PC-9 (cell line): ENCODE results near the gene TEPSIN. TPM values are rescaled to one million over a fixed set of nuclear protein-coding genes. Genes with fewer than 3 reads are reported as not detected.

Source experiments
- BruUV-seq: library from RNA; stranded (reverse); fragments of 400-500 nt; replicated peaks from 2 replicates; lab custom pipeline; 2021; lab: Mats Ljungman, UMichigan
- CTCF ChIA-PET: fragments of 300-600 bp; sonication (Branson Sonifier 250); formaldehyde crosslinking; loops from one replicate; lab custom pipeline; 2022; ENCODE audit warnings: antibody characterized with exemption; lab: Charles Lee
- POLR2A ChIA-PET: fragments of 300-600 bp; sonication (Branson Sonifier 250); formaldehyde crosslinking; loops from one replicate; lab custom pipeline; 2022; ENCODE audit warnings: antibody characterized with exemption; ENCODE audit not compliant: unreplicated experiment; lab: Charles Lee
- DNase-seq, 2 experiments: peaks; one replicate each; pipeline versions ENCODE4 v3.0.0 to v3.0.0-alpha.2; 2015 to 2022; ENCODE audit warnings: mixed read lengths in 1 of 2
- H2AFZ ChIP-seq: fragments of 200-600 bp; sonication (generic); 2 replicates; pipeline ENCODE4 v1.8.1; 2017; ENCODE audit warnings: antibody characterized with exemption
- H3F3A ChIP-seq: fragments of 200-600 bp; sonication (generic); 2 replicates; pipeline ENCODE4 v1.8.1; 2017; ENCODE audit warnings: antibody characterized with exemption, mild to moderate bottlenecking, low read depth; ENCODE audit not compliant: insufficient read depth
- H3K27ac ChIP-seq: fragments of 200-600 bp; sonication (generic); 2 replicates; pipeline ENCODE4 v1.6.1; 2016; ENCODE audit warnings: mixed run types
- H3K27me3 ChIP-seq: fragments of 200-600 bp; sonication (generic); 2 replicates; pipeline ENCODE4 v1.6.1; 2016; ENCODE audit warnings: low read depth, mixed run types; ENCODE audit not compliant: insufficient read depth
- H3K36me3 ChIP-seq: fragments of 200-600 bp; sonication (generic); 2 replicates; pipeline ENCODE4 v1.6.1; 2016; ENCODE audit warnings: low read depth, mixed run types
- H3K4me1 ChIP-seq: fragments of 200-600 bp; sonication (generic); replicated peaks from 2 replicates; pipeline ENCODE4 v1.6.1; 2016; ENCODE audit warnings: mixed run types; ENCODE audit not compliant: insufficient read depth
- H3K4me2 ChIP-seq: fragments of 200-600 bp; sonication (generic); 2 replicates; pipeline ENCODE4 v1.6.1; 2017; ENCODE audit warnings: mixed run types
- H3K4me3 ChIP-seq: fragments of 200-600 bp; sonication (generic); 2 replicates; pipeline ENCODE4 v1.6.1; 2016; ENCODE audit warnings: mixed run types
- H3K79me2 ChIP-seq: fragments of 200-600 bp; sonication (generic); 2 replicates; pipeline ENCODE4 v1.6.1; 2017; ENCODE audit warnings: low read depth, mixed run types
- H3K9me2 ChIP-seq: fragments of 200-600 bp; sonication (generic); 2 replicates; pipeline ENCODE4 v1.8.1; 2017; ENCODE audit warnings: mild to moderate bottlenecking; ENCODE audit not compliant: insufficient read depth
- H3K9me3 ChIP-seq: fragments of 200-600 bp; sonication (generic); 2 replicates; pipeline ENCODE4 v1.8.1; 2016; ENCODE audit warnings: low read depth; ENCODE audit not compliant: insufficient read depth
- H4K20me1 ChIP-seq: fragments of 200-600 bp; sonication (generic); 2 replicates; pipeline ENCODE4 v1.8.1; 2017; ENCODE audit not compliant: insufficient read depth
- CTCF ChIP-seq: fragments of 200-600 bp; sonication (generic); conservative IDR thresholded peaks from 2 replicates; pipeline ENCODE4 v1.6.1; 2017; ENCODE audit warnings: mixed run types, antibody characterized with exemption, mild to moderate bottlenecking, moderate library complexity
- EZH2 ChIP-seq: fragments of 200-600 bp; sonication (generic); IDR thresholded peaks from 2 replicates; pipeline ENCODE4 v1.8.0; 2017; ENCODE audit warnings: antibody characterized with exemption, low read depth
- intact Hi-C: fragments of 100-400 bp; cut with micrococcal nuclease; formaldehyde crosslinking; loops from one replicate; pipeline ENCODE4 v1.10.0; 2022; ENCODE audit not compliant: unreplicated experiment
- total RNA-seq: library from RNA; stranded (reverse); gene quantifications from 2 replicates; pipeline ENCODE4 v1.2.3, GENCODE V29; 2021

TEPSIN gene
- total RNA-seq, 1 experiment from 2014 or later: 35.0 TPM

GRCh38 chr17:81253358-81254131 lies 14.7 kb upstream of the TEPSIN start:
- no peak for TF ChIP-seq EZH2
- peak; percentile 79 for TF ChIP-seq CTCF
- H4K20me1 ChIP-seq: no peaks in the 10 kb centered on the region; the same call in 1 of the 2 replicates
- H3K79me2 ChIP-seq: no peaks in the 10 kb centered on the region
- H3K4me3 ChIP-seq: no peak overlapping the region
- no peaks in the 10 kb centered on the region for H3K27me3 ChIP-seq
- no TSS peak for BruUV-seq
- H3F3A ChIP-seq: no peaks in the 10 kb centered on the region; the same call in 1 of the 2 replicates
- no peak overlapping the region for H3K27ac ChIP-seq
- no peaks in the 10 kb centered on the region for H3K36me3 ChIP-seq
- no peaks in the 10 kb centered on the region for H3K9me2 ChIP-seq
- H3K4me2 ChIP-seq: no peak overlapping the region
- no peak overlapping the region for H2AFZ ChIP-seq
- peak in 1 of 2 experiments; percentile 51 for DNase-seq
- CTCF ChIA-PET: interaction anchor here (0.6 kb wide), 1 partner anchor 176 kb away, joined by 5 read pairs; no protein-coding TSS in a partner anchor
- intact Hi-C loops: loop anchor here (1.0 to 5.0 kb wide), 3 partner anchors 144 to 348 kb away; partner anchors contain the start of gene BAHCC1
- POLR2A ChIA-PET: interaction anchor here (0.6 kb wide), 1 partner anchor 262 kb away, joined by 3 read pairs; no protein-coding TSS in a partner anchor
- H3K4me1 ChIP-seq: no peaks in the 10 kb centered on the region
- H3K9me3 ChIP-seq: no peaks in the 10 kb centered on the region

- Histone ChIP-seq H3K4me2 (no peak overlapping the region), H3K27ac (no peak overlapping the region), H4K20me1 (no peaks in the 10 kb centered on the region), H3K79me2 (no peaks in the 10 kb centered on the region), H3F3A (no peaks in the 10 kb centered on the region; the same call in 1 of the 2 replicates), H3K27me3 (no peaks in the 10 kb centered on the region), H3K4me1 (no peaks in the 10 kb centered on the region), H3K9me2 (no peaks in the 10 kb centered on the region), H2AFZ (no peak overlapping the region), H3K9me3 (no peaks in the 10 kb centered on the region), H3K36me3 (no peaks in the 10 kb centered on the region), H3K4me3 (no peak overlapping the region)
- intact Hi-C loops: loop anchor here (1.0 to 5.0 kb wide), 3 partner anchors 144 to 348 kb away; partner anchors contain the start of gene BAHCC1
- CTCF ChIA-PET: interaction anchor here (0.6 kb wide), 1 partner anchor 176 kb away, joined by 5 read pairs; no protein-coding TSS in a partner anchor
- no TSS peak for BruUV-seq
- POLR2A ChIA-PET: interaction anchor here (0.6 to 0.7 kb wide), 2 partner anchors 259 to 262 kb away, joined by 3 to 6 read pairs; no protein-coding TSS in a partner anchor
- TF ChIP-seq CTCF (no peak), EZH2 (no peak)
- DNase-seq: no peak
Observed at GRCh38 chr17:81252987-81253329, 14.1 kb upstream of the TEPSIN start.

- intact Hi-C loops: loop anchor here (5.0 kb wide), 1 partner anchor 145 kb away; the partner anchor contains the start of gene BAHCC1
Observed at GRCh38 chr17:81252326-81252986, 13.6 kb upstream of the TEPSIN start.

More at GRCh38 chr17:81252326-81252986, 13.6 kb upstream of the TEPSIN start:
- no peaks in the 10 kb centered on the region; the same call in 1 of the 2 replicates for H3F3A ChIP-seq
- H3K4me1 ChIP-seq: no peaks in the 10 kb centered on the region
- no peaks in the 10 kb centered on the region for H3K36me3 ChIP-seq
- TF ChIP-seq EZH2: no peak
- no peak for TF ChIP-seq CTCF
- H3K9me2 ChIP-seq: no peaks in the 10 kb centered on the region
- H2AFZ ChIP-seq: no peak overlapping the region
- H4K20me1 ChIP-seq: no peaks in the 10 kb centered on the region
- no peaks in the 10 kb centered on the region for H3K9me3 ChIP-seq
- ChIA-PET POLR2A (interaction anchor here (0.7 kb wide), 1 partner anchor 260 kb away, joined by 6 read pairs; no protein-coding TSS in a partner anchor), CTCF (interaction anchor here (0.6 kb wide), 1 partner anchor 177 kb away, joined by 5 read pairs; no protein-coding TSS in a partner anchor)
- H3K27ac ChIP-seq: no peak overlapping the region
- DNase-seq: no peak
- no TSS peak for BruUV-seq
- no peak overlapping the region for H3K4me2 ChIP-seq
- H3K27me3 ChIP-seq: no peaks in the 10 kb centered on the region
- H3K4me3 ChIP-seq: no peak overlapping the region
- H3K79me2 ChIP-seq: no peaks in the 10 kb centered on the region
